GM21717 (cell line): ENCODE data around the gene TRMT10A.
"Not testable (repeated sequence)": the region's sequence is repeated elsewhere in the genome, so short reads cannot be mapped to it uniquely, and the experiment has no call there.

ENCODE experiments used
- ATAC-seq: cut with Tn5 transposase; IDR thresholded peaks from one replicate; pipeline ENCODE4 v1.9.1; 2021; ENCODE audit warnings: mild to moderate bottlenecking, moderate library complexity; ENCODE audit not compliant: unreplicated experiment

The TRMT10A gene

DNA sequence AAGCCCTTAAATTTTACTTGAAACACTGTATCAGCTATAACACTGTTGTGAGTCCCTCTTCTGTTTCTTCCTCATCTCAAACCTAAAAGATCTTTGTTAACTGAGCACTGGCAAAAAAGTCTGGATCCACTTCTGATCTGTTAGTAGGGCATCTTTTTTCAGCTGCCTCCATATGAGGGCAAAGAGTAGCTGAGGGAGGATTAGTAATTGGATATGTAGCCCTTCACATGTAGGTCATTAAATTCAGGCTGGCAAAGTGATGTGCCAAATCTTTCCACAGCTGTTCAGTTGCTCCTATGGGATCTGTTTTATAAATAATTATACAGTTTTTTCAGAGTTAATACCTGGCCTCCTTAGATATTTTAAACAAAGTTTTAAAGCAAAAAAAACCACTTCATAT is 1.1 kb upstream of the TRMT10A start:
- no peak for ATAC-seq

DNA sequence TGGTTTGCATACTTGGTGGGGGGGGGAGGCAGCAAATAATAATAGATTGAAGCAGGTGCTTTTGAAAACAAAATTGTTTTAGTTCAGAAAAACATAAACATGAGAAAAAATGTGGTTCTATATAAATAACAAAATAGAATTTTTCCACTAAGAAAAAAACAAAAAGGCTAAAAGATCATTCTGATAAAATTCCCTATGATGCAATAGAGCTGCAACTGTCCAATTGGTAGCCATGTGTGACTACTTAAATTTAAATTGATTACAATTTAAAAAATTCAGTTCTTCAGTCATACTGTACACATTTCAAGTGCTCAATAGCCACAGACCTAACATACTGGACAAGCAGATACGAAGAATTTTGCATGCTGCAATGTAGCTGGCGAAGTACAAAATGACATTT is 11.0 kb downstream of the TRMT10A start:
- no peak for ATAC-seq

DNA sequence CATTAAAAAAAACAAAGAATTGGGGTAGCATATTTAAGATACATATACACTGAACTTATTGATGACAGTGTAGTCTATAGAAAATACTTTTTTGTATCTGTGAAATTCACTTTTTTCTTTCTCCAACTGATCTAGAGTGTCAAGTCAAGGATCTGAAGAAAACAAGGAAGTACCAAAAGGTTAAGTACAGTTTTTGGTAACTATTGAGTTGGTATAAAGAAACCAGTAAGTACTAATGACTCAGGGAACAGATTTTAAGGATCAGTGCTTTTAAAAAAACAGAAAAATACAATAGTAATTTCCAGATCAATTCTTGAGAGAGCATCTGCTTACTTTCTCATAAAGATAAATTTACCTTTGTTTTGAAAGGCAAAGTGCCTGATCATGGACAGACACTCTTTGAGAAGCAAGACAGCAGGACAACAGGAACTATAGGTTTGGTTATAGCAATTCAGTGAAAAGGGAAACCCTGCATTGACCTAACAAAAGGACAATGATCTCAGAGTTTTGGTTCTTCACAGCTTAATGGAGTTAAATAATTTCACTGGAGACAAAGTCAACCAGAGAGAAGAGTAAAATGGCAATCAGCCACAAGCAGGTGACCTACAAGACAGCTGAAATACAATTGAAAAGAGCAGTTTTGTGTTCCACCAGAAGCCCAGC is 23.4 kb downstream of the TRMT10A start:
- ATAC-seq: no peak

DNA sequence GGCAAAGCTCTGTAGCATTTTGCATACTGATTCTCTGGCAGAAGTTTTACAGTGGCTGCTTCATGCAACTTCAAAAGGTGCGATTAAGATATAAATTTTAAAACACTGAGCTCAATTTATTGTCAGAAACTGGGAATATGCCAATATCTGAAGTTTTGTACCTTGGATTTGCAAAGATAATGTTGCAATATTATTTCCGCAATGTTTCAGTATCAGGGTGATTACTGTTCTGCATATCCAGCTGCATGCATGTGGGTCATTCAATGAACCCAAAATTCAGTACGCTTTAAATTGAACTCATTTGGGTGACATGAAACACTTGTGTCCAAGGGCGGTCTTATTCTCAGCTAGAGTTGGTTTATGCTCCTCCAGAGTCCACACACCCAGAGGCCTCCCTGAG is 26.2 kb downstream of the TRMT10A start:
- no peak for ATAC-seq

DNA sequence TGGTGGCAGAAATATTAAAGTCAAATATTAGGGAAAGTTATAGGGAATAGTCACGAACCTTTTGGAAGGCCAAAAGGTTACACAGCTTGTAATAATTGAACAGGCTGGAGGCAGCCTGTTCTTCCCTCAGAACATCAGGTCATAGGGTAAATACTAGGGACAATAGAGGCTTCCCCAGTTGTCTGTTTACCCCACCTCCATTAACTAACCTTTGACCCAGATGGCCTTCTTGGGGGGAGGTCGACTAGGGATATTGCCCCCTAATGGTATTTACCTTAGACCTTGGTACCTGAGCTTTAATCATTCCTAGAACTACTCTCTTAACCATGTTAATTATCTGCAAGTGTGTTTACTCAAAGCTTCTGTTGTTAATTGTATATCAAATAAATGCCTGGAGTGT is 27.0 kb downstream of the TRMT10A start:
- ATAC-seq: no peak

DNA sequence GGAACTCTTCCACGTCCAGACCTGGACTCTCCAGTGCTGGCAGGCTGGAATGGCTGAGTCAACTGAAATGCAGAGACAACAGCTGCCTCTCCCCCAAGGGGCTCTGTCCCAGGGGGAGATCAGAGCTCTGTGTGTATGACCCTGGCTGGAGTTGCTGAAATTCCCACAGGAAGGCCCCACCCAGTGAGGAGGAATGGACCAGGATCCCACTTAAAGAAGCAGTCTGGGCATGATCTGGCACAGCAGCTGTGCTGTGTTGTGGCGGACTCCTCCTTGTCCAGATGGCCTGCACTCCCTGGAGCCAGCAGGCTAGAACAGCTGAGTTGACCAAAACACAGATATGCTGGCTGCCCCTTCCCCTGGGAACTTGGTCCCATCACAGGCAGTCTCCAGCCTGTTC is 27.6 kb downstream of the TRMT10A start:
- ATAC-seq: no peak

DNA sequence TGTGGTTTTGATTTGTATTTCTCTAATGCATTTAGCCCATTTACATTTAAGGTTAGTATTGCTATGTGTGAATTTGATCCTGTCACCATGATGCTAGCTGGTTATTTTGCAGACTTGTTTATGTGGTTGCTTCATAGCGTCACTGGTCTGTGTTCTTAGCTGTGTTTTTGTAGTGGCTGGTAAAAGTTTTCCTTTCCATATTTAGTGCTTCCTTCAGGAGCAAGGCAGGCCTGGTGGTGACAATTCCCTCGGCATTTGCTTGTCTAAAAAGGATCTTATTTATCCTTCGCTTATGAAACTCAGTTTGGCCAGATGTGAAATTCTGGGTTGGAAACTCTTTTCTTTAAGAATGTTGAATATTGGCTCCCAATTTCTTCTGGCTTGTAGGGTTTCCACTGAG is 29.1 kb downstream of the TRMT10A start:
- not testable (repeated sequence) for ATAC-seq

DNA sequence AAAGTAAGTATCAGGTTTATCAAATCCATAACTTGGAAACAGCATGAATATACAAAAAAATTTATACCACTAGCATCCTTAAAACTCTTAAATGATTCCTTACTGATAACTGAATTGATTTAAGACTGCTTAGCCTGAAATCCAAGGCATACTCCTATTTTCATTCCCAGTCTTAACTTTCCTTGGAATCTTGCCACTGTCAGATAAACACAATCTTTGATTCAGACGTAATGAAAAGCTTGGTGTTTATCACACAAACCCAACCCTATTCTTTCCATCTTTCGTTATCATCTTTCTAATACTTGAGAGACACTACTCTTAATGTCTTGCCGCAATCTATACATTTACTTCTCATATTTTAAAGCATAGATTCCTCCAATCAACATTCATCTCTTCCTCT is 33.9 kb downstream of the TRMT10A start:
- no peak for ATAC-seq

DNA sequence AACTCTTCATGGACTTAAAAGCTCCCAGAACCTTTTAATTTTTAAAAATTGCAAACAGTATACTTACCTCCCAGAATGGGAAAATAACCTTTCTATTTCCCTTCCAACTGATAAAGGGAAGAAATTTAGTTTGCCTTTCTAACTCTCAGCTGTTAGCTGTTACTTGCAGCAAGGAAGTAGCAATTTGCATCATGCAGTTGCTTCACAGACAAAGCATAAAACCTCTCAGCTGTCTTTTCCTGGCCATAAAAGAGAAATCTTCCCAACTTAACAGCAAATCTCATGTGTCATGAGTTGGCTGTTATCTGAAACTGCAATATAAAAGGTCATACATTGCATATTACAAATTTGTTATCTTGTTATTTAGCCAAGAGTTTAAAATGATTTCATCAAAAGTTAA is 34.6 kb downstream of the TRMT10A start:
- ATAC-seq: no peak

DNA sequence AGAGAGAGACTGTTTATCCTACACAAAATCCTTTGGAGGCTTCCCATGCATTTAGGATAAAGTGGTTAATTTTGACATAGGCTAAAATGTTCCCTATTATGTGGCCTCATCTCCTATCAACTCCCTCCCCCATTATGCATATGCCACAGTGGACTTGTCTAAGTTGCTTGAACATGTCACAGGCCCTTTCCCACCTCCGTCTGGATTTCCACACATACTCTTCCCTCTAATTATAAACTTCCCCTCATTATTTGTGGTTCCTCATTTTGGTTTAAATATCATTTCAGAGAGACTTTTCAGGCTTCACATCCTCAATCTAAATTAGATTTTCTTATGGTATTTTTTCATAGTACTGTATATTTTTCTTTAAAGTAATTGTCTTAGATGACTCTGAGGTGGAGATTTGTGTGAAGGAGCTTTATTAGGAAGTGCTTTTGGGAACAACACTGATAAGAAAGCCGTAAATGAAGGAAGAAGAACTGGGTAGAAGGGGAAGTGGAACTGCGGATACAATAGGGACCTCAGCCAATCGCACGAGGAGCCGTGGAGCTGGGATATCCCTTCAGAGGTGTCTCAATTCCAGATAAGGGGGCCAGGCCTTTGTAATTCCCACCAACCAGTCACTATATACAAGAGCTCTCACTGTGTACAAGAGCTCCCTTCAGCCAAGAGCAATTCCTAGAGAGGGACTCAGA is 45.1 kb downstream of the TRMT10A start:
- no peak for ATAC-seq

DNA sequence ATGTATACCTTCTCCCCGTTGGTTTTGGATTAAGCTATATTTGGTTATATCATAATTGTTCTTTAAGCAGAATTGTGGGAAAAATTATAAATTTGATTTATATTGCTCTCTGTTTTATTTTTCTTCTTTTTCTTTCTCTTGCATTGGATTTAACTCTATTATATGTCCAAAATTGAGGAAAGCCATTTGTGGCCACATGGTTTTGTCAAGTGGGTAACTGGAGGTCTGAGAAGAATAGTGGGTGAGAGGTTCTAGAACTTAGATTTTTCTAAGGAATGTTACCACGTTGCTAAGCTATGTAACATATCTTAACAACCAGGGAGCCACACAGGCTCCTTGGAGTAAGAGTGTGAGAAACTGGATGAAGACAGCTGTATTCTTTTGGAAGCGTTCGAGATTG is 53.1 kb downstream of the TRMT10A start, which contains the start of gene C4orf17:
Gene C4orf17 (plus strand): TSS at position 301 of the 400 bp plus-strand sequence. CDS start 2,061 bp downstream, outside the sequence.
- ATAC-seq: no peak

DNA sequence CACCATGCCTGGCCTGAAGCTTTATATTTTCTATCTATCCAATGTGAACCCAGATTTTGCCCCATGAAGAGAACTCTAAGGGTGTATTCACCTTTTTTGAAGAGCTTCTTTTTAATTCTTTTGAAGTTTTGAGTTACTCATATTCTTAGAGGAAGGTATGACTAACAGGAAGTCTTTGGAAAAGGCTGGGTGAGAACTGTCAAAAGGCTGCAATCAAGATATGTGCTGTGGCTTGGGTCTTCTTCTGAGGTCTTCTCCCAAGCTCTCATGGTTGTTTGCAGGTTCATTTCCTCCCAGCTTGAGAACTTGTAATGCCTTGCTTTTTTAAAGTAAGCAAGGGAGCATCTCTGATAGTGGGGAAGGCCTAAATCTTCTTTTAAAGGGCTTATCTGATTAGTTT is 56.1 kb downstream of the TRMT10A start:
- no peak for ATAC-seq

DNA sequence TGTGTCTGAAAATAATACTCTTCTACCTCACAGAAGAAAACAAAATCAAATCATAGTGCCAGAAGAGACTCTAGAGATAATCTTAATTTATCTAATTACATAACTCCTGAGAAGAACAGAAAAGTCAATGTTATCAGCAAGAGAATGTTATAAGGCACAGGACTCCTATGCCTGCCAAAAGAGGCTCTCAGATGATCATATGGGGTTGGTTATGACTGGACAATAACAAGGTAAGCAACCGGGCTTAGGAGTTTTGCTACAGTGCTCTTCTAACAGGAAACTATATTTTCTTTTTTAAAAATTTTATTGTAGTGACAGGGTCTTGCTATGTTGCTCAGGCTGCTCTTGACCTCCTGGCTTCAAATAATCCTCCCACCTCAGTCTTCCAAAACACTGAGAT is 56.5 kb downstream of the TRMT10A start:
- no peak for ATAC-seq

DNA sequence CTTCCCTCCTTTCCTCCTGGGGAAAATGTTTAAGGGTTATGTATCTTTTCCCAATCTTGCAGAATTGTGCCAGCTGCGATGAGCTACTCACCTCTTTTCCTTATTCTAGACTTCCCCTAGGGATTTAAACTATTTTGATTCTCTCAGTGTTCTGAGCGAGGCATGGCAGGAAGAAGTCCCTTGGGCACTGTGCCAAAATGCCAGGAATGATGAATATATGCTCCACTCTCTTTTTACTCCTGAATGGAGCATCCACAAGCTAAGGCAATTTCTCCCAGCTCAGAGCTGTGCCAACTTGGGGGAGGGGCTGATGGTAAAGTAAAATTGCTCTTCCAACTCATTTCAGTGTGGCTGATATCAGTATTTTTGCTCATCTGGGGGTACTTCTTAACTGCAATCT is 57.1 kb downstream of the TRMT10A start:
- ATAC-seq: no peak

DNA sequence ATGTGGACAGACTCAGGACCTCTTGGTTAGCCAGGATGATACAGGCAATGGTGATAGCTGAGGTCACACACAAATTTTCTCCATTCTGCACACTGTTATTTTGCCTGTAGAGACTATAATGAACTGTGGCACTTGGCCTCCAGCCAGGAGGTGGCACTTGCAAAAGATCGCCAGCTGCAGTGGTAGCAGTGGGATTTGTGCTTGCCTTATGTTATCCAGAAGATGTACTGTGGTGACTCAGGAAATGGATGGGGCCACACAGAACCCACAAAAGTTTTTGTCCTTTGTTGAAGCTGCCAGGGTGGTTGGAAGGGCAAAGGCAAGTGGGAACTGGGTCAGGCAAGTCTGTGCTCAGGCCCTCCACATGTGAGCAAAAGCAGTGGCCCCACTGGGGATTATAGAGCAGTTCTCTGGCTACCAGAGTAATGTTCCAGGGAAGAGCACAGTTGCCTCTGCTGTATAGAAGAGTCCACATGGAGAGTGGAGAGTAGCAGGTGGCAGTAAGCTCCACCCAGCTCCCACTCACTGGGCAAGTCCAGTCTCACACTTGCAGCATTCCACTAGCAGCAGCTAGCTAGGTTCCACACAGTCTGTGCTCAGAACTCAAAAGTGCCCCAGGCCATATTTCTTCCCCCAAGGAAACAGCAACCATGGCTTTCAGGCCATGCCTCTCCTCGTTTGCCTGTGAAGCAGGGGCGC is 58.9 kb downstream of the TRMT10A start:
- no peak for ATAC-seq
